ENCODE measurements around the gene QRFP.

DNA sequence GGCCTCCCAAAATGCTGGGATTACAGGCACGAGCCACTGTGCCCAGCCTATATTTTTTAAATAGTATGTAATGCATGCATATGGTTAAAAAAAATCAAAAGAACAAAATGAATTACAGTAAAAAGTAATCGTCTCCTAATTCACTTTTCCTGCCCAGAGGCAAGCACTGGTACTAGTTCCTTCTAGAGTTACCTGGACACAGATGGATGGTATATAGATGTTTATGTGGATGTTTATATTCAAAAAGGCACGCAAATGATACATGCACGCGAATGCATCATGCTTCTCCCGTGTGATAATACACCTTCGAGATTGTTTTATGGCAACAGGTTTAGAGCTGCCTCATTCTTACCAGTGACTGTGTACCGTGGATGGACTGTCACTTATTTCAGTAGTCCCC is 40.1 kb downstream of the QRFP start:
- TF ChIP-seq, protein P1, sequence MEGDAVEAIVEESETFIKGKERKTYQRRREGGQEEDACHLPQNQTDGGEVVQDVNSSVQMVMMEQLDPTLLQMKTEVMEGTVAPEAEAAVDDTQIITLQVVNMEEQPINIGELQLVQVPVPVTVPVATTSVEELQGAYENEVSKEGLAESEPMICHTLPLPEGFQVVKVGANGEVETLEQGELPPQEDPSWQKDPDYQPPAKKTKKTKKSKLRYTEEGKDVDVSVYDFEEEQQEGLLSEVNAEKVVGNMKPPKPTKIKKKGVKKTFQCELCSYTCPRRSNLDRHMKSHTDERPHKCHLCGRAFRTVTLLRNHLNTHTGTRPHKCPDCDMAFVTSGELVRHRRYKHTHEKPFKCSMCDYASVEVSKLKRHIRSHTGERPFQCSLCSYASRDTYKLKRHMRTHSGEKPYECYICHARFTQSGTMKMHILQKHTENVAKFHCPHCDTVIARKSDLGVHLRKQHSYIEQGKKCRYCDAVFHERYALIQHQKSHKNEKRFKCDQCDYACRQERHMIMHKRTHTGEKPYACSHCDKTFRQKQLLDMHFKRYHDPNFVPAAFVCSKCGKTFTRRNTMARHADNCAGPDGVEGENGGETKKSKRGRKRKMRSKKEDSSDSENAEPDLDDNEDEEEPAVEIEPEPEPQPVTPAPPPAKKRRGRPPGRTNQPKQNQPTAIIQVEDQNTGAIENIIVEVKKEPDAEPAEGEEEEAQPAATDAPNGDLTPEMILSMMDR (IDR thresholded peaks at IDR 0.05): no peak
- TF ChIP-seq POLR2A (IDR thresholded peaks at IDR 0.05): no peak
